ENCODE data around the gene AFAP1L1. TPM values are rescaled to one million over a fixed set of nuclear protein-coding genes. Genes with fewer than 3 reads are reported as not detected.

Gene AFAP1L1
- total RNA-seq, 8 experiments from 2014 or later: 0.17 to 5.0 (median 1.2) TPM

DNA sequence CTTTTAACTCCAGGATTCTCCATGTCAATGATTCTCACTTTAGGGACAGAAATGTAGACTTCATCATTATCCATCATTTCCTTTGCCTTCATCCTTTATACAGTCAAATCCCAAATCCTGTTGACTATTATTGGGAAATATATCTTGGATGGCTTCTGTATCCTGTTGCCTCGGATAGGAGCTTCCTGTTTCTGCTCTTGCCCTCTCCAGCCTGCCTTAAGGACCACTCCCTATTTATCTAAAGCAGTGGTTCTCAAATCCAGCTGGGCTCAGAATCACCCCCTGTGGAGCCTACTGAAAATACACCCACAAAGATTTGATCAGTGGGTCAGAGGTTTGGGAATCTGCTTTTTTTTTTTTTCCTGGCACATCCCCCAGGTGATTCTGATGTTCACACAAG is 8.5 kb downstream of the AFAP1L1 start:
- WGBS, 10 experiments: 0 to 80% (median 38%) methylated on average over 1 of the region's 1 CpG
- ATAC-seq (replicated peaks in 6 of 8): no peak
- in situ Hi-C loops (cut with MboI; ENCODE audit: low pct_unique_long_range_greater_than_20kb in 2 of 9, low sequenced_read_pairs in 9 of 9, unreplicated experiment in 9 of 9): no loop called here
- no peaks in the 10 kb centered on the region for H3K4me1 ChIP-seq (replicated peaks in 1 of 2)
- no peak overlapping the region for H3K4me3 ChIP-seq
- H3K27ac ChIP-seq: no peak overlapping the region

DNA sequence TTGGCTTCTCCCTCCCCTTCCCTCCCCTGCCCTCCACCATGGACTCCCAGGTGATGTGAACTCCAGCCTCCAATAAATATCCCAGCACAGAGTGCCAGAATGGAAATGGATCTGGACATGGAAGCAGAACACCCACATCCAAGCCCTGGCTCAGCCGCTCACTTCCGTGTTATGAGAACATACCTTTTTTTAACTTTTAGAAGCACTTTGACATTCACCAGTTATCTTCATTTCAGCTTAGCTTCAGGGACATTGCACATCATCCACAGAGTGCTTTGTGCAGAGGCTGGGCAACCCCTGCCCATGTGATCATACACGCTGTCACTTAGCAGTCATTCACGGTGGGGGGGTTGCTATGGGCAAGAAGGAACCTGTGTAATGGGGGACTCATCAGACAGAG is 9.1 kb downstream of the AFAP1L1 start:
- Histone ChIP-seq H3K27ac (no peak overlapping the region), H3K4me3 (no peak overlapping the region), H3K4me1 (replicated peaks in 1 of 2) (no peaks in the 10 kb centered on the region)
- in situ Hi-C loops (cut with MboI; ENCODE audit: low pct_unique_long_range_greater_than_20kb in 2 of 9, low sequenced_read_pairs in 9 of 9, unreplicated experiment in 9 of 9): no loop called here
- no peak for ATAC-seq (replicated peaks in 6 of 8)
- 60 to 100% (median 90%) methylated on average over 2 to 3 of the region's 4 CpGs; no CpG with 5 or more reads in 4 of the 10 experiments for WGBS, 10 experiments

DNA sequence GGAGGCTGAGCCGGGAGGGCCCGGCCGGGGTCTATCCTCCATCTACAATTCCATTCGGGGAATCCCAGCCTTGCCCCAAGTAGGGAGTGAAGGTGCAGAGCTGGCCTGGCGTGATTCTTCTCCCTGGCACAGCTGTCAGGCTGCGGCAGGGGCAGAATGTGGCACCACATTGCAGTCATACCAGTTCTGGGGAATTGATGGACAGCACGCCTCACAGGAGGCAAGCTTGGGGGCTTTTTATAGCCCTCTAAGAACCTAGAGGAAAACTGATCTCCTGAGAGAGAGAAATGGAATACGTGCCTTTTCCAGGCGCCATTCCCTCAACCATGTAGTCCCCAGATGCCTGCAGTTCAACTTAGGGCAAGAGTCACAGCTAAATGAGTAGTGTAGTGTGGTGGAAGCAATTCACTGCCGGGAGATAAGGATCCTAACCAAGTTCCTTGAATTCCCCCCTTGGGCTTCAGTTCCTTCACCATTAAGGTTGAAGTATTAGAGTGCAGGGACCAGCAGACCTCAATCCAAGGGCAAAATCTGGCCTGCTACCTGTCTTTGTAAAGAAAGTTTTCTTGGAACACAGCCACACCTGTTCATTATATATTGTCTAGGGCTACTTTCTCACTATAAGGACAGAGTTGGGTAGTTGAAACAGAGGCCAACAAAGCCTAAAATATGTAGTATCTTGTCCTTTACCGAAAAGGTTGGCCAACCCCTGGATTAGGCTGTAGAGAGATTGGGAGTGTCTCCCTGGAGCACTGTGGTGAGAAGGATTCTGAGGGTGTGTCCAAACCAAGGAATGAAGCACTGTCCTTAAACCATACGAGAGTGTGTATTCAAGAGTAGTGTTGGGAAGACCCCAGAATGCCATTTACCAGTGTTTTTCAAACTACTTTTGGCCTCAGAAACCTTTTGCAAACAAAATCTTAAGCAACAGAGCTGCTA is 10.6 kb downstream of the AFAP1L1 start:
- in situ Hi-C loops (cut with MboI; ENCODE audit: low pct_unique_long_range_greater_than_20kb in 2 of 9, low sequenced_read_pairs in 9 of 9, unreplicated experiment in 9 of 9): no loop called here
- no peak overlapping the region for H3K27ac ChIP-seq
- WGBS, 10 experiments: 50 to 100% (median 77%) methylated on average over 1 to 10 of the region's 12 CpGs; no CpG with 5 or more reads in 1 of the 10 experiments

DNA sequence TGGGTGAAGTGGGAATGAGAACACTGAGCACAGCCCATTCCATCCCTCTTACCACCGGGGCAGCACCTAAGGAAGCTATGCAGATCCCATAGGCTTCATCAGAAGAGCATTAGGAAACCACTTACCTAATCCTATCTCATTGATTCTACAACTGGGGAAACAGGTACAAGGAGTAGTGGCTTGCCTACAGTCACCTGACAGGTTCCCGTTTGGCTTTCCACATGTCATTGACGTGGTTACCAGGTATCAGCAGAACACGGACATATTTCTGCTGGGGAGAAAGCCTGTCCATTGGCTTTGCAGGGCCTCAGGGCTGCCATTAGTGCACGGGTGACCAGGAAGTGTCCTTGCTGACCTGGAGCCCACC is 11.3 kb downstream of the AFAP1L1 start:
- H3K4me3 ChIP-seq: no peak overlapping the region
- no peak for ATAC-seq (replicated peaks in 6 of 8)
- no peaks in the 10 kb centered on the region for H3K4me1 ChIP-seq (replicated peaks in 1 of 2)
- no peak overlapping the region for H3K27ac ChIP-seq
- WGBS, 10 experiments: 81 to 100% (median 87%) methylated on average over 1 to 3 of the region's 5 CpGs; no CpG with 5 or more reads in 2 of the 10 experiments
- in situ Hi-C loops (cut with MboI; ENCODE audit: low pct_unique_long_range_greater_than_20kb in 2 of 9, low sequenced_read_pairs in 9 of 9, unreplicated experiment in 9 of 9): no loop called here

More for the DNA sequence above, 10.6 kb downstream of the AFAP1L1 start:
- no peak overlapping the region for H3K4me3 ChIP-seq
- no peaks in the 10 kb centered on the region for H3K4me1 ChIP-seq (replicated peaks in 1 of 2)
- ATAC-seq (replicated peaks in 6 of 8): no peak

DNA sequence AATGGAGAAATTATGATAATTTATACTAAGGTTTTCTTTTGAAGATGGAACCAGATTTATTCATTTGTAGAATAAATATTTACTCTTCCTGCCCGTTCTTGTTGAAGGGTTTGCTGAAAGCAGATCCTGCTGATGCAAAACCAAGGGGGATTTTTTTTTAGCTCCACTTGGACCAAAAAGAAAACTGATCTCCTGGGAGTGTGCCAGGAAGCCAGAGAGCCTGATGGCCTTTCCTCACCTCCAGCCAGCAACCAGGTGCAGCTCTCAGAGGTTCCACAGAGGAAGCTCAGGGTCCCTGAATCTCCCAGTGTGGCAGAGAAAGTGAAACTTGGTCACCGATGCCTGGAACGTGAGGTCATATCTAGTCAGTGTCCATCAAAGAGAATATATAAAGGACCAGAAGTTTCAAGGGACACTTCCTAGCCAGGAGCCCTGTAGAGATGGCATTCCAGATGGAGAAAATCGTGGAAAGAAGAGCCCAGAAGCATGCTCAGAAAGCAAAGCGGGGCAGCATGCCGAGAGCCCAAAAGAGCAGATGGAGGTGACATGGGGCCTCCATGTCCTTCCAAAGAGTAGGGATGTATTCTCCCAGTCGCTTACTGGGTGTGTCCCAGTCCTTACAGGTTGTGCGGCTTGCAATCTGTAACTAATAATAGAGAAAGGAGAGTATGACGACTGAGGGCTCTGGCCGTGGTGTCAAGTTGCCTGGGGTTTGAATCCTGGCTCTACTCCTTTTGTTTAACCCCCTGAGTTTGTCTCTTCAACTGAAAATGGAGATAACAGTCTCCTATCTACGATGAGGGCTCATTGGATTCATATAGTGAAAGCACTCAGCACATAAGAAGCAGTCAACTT is 12.2 kb downstream of the AFAP1L1 start:
- in situ Hi-C loops (cut with MboI; ENCODE audit: low pct_unique_long_range_greater_than_20kb in 2 of 9, low sequenced_read_pairs in 9 of 9, unreplicated experiment in 9 of 9): no loop called here
- 0 to 89% (median 70%) methylated on average over 1 to 10 of the region's 11 CpGs; no CpG with 5 or more reads in 1 of the 10 experiments for WGBS, 10 experiments

DNA sequence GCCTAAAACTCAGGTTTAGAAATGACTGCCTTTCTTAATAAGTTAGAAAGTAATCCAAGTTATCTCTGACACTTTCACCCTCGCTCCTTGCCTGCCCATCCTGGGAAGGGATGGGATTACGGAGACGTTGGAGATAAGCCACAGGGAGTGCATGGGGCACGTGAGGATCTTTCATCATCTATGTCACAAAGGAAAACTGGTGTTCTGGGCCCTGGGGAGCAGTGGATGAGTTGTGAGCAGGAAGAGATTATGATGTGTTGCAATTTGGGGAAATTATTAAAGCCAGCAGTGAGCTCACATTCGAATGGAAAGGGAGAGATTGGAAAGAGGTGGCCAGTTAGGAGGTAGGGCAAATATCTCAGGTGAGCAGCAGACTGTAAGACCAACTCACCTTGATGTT is 12.8 kb downstream of the AFAP1L1 start:
- WGBS, 10 experiments: 0 to 97% (median 30%) methylated on average over 1 to 5 of the region's 5 CpGs; no CpG with 5 or more reads in 3 of the 10 experiments

More for the DNA sequence above, 12.2 kb downstream of the AFAP1L1 start:
- H3K27ac ChIP-seq: no peak overlapping the region
- no peak overlapping the region for H3K4me3 ChIP-seq
- peak in 3 of 8 experiments; percentile 20 to 98 (median 73) for ATAC-seq (replicated peaks in 6 of 8)
- H3K4me1 ChIP-seq (replicated peaks in 1 of 2): no peaks in the 10 kb centered on the region

DNA sequence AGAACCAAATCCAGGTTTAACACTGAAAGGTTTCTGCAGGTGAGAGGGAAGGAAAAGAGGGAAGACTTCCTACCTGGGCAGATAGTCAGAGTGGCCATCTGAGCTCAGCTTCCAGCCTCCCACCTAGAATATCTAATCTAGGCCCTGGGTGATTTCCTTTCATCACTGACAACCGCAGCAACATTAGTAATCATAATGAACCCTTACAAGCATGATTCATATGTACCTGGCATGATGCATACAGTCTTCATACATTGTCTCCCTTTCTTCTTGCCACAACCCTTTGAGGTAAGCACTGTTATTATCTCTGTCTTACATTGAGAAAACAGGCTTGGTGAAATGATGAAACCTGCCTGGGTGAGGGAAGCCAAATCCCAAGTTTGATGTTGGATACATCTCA is 13.5 kb downstream of the AFAP1L1 start:
- no peak overlapping the region for H3K4me3 ChIP-seq
- H3K4me1 ChIP-seq (replicated peaks in 1 of 2): no peaks in the 10 kb centered on the region
- in situ Hi-C loops (cut with MboI; ENCODE audit: low pct_unique_long_range_greater_than_20kb in 2 of 9, low sequenced_read_pairs in 9 of 9, unreplicated experiment in 9 of 9): no loop called here
- no peak overlapping the region for H3K27ac ChIP-seq
- no peak for ATAC-seq (replicated peaks in 6 of 8)
- 0 to 80% (median 61%) methylated on average over 1 of the region's 1 CpG; no CpG with 5 or more reads in 6 of the 10 experiments for WGBS, 10 experiments

More for the DNA sequence above, 12.8 kb downstream of the AFAP1L1 start:
- H3K27ac ChIP-seq: no peak overlapping the region
- in situ Hi-C loops (cut with MboI; ENCODE audit: low pct_unique_long_range_greater_than_20kb in 2 of 9, low sequenced_read_pairs in 9 of 9, unreplicated experiment in 9 of 9): no loop called here
- no peaks in the 10 kb centered on the region for H3K4me1 ChIP-seq (replicated peaks in 1 of 2)
- ATAC-seq (replicated peaks in 6 of 8): peak in 1 of 8 experiments; percentile 62
- H3K4me3 ChIP-seq: no peak overlapping the region

DNA sequence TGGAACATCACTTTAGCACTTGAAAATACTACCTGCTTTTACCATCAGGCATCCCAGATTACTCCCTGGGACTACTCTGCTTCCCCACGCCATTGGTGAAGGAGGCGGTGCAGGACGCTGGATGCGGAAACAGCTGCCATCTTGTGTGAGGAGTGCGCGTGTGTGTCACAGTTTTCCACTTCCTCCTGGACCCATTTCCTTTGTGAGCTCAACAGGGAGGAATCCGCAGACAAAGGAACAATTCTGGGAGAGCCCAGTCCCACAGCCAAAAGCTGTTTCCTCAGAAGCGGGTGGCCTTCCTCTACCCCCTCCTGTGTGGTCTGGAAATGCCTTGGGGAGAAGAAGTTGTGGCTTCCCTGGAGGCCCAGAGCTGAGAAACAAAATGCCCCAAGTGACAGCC is 16.8 kb downstream of the AFAP1L1 start:
- Histone ChIP-seq H3K4me1 (replicated peaks in 1 of 2) (no peaks in the 10 kb centered on the region), H3K27ac (no peak overlapping the region), H3K4me3 (no peak overlapping the region)
- in situ Hi-C loops (cut with MboI; ENCODE audit: low pct_unique_long_range_greater_than_20kb in 2 of 9, low sequenced_read_pairs in 9 of 9, unreplicated experiment in 9 of 9): no loop called here
- WGBS, 10 experiments: 57 to 100% (median 97%) methylated on average over 1 to 8 of the region's 8 CpGs; no CpG with 5 or more reads in 4 of the 10 experiments
- ATAC-seq (replicated peaks in 6 of 8): no peak

DNA sequence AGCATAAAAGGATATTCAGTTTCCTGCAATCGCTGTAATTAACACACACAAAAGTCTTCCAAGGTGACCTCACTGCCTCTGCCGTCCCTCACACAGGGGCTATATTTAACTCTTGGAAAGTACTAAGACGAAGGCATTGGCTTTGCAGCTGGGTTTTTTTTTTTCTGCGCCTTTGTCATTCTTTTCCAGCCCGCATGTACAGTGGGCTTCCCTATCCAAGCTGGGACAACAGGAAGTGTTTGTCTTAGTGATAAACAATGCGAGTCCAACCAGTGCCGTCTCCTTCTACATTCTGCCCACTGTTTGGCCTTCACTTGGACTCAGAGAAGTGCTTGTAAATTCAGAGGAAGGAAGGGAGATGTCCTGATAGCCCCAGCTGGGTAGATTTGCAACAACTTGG is 17.6 kb downstream of the AFAP1L1 start:
- no peak overlapping the region for H3K27ac ChIP-seq
- ATAC-seq (replicated peaks in 6 of 8): peak in 5 of 8 experiments; percentile 32 to 74 (median 45)
- in situ Hi-C loops (cut with MboI; ENCODE audit: low pct_unique_long_range_greater_than_20kb in 2 of 9, low sequenced_read_pairs in 9 of 9, unreplicated experiment in 9 of 9): no loop called here
- H3K4me3 ChIP-seq: no peak overlapping the region
- WGBS, 10 experiments: 39 to 96% (median 62%) methylated on average over 2 to 6 of the region's 7 CpGs; no CpG with 5 or more reads in 2 of the 10 experiments
- no peaks in the 10 kb centered on the region for H3K4me1 ChIP-seq (replicated peaks in 1 of 2)

DNA sequence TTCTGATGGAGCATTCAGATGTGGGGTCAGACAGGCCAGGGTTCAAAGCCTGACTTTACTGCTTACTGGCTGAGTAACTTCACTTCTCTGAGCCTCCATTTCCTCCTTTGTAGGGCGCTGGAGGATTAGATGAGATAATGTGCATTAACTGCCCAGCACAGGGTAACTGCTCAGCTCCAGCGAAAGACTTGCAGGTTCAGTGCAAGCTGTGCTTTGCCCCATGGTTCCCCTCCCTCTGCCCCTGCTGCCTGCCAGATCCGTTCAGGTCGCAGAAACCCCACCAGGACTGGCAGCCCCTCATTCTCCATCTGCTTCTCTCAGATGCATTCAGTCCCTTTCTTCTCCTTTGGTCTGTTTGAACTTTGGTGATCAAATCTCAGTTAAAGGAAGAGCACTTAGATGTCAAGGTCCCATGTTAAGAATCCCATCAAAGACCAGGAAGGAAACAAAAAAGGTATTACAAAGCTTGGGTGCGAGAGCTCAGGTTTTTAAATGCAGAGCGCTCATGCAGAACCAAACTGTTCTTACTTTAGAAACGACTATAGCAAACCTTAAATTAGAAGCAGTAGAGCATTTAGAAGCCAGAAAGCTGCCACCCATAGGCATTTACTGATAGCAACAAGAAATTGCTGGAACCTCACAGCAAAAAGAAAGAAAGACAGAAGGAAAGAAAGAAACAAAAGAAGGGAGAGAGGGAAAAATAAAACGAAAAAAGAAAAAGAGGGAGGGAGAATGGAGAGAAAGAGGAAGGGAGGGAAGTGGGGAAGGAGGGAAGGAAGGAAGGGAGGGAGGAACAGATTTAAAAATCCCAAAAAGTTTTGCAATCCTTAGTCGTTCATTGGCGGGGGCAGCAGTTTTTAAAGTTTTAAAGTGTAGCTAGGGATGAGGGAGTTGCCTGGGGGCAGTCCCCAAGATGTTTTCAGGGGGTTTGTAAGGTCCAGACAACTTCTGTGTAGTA is 23.5 kb downstream of the AFAP1L1 start:
- H3K4me3 ChIP-seq: no peak overlapping the region
- 48 to 65% (median 55%) methylated on average over 3 to 8 of the region's 10 CpGs; no CpG with 5 or more reads in 1 of the 10 experiments for WGBS, 10 experiments
- in situ Hi-C loops (cut with MboI; ENCODE audit: low pct_unique_long_range_greater_than_20kb in 2 of 9, low sequenced_read_pairs in 9 of 9, unreplicated experiment in 9 of 9): no loop called here
- no peak for ATAC-seq (replicated peaks in 6 of 8)
- H3K27ac ChIP-seq: no peak overlapping the region
- peaks cover 0 to 10% of the 10 kb centered on the region in 2 donors for H3K4me1 ChIP-seq (replicated peaks in 1 of 2)

DNA sequence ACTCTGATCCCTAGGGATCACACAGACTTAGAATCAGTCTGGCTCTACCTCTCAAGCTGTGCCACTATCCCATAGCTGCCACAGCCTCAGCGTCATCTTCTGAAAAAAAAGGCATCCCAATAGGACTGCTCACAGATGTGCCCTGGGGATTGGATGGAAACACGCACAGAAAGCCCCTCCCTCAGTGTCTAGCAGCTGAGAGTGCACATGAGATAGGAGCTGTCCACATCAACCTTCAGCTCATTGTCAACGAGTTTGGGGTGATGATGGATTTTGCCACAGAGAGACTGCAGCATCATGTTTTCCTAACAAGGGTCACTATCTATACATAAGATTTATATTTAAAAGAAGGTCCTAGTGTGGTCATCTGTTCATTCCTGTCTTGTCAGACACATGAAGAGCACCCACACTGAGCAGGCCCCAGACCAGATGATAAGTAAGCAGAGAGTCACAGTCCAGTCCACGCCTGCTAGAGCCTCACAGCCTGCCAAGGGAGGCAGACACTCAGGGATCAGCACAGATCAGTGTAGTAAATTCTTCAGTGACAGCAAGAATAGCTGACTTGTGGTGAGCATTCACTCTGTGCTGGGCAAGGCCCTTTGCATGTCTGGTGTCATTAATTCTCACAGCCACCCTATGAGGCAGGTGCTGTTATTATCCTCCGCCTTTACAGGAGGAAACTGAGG is 25.8 kb downstream of the AFAP1L1 start:
- Histone ChIP-seq H3K4me3 (no peak overlapping the region), H3K27ac (peak overlapping the region in 1 of 2 donors; percentile 59), H3K4me1 (replicated peaks in 1 of 2) (peaks cover 0 to 10% of the 10 kb centered on the region in 2 donors)
- in situ Hi-C loops (cut with MboI; ENCODE audit: low pct_unique_long_range_greater_than_20kb in 2 of 9, low sequenced_read_pairs in 9 of 9, unreplicated experiment in 9 of 9): no loop called here
- 71 to 100% (median 84%) methylated on average over 1 to 3 of the region's 5 CpGs; no CpG with 5 or more reads in 6 of the 10 experiments for WGBS, 10 experiments
- ATAC-seq (replicated peaks in 6 of 8): peak in 7 of 8 experiments; percentile 30 to 95 (median 91)
